Sigmoid colon (tissue), 7 donors: ENCODE data around the gene AQP10. TPM values are rescaled to one million over a fixed set of nuclear protein-coding genes. Genes with fewer than 3 reads are reported as not detected.
"Not testable (repeated sequence)": the region's sequence is repeated elsewhere in the genome, so short reads cannot be mapped to it uniquely, and the experiment has no call there.

Experiments used
- DNase-seq: peaks from one replicate; pipeline ENCODE4 v3.0.0-alpha.2; 2019
- H3K27ac ChIP-seq, 4 donors: fragments of 200-600 bp; sonication (generic); one replicate each; pipeline ENCODE4 v1.5.1; 2016 to 2019; ENCODE audit warnings: mild to moderate bottlenecking in 1 of 4
- H3K27me3 ChIP-seq, 3 donors: fragments of 200-600 bp; sonication (generic); one replicate each; pipeline ENCODE4 v1.5.1; 2019; ENCODE audit warnings: mild to moderate bottlenecking in 1 of 3
- H3K36me3 ChIP-seq, 4 donors: fragments of 200-600 bp; sonication (generic); one replicate each; pipeline ENCODE4 v1.5.1; 2016 to 2019
- H3K4me1 ChIP-seq, 4 donors: fragments of 200-600 bp; sonication (generic); one replicate each; pipeline ENCODE4 v1.5.1; 2017 to 2019
- H3K4me3 ChIP-seq, 4 donors: fragments of 200-600 bp; sonication (generic); one replicate each; pipeline ENCODE4 v1.5.1; 2017 to 2019; ENCODE audit warnings: mild to moderate bottlenecking in 2 of 4, moderate library complexity in 1 of 4
- H3K9me3 ChIP-seq, 4 donors: fragments of 200-600 bp in 3 of 4; sonication (generic) in 3 of 4; one replicate each; pipeline versions ENCODE4 v1.5.1 to v1.6.1; 2013 to 2019
- CTCF ChIP-seq, 4 experiments: fragments of 450-650 bp in 3 of 4; fragments of 200-600 bp in 1 of 4; IDR thresholded peaks; one replicate each; pipeline ENCODE4 v1.5.1; 2016 to 2019; ENCODE audit warnings: antibody characterized with exemption in 4 of 4, mild to moderate bottlenecking in 3 of 4, moderate library complexity in 2 of 4
- EP300 ChIP-seq, 4 donors: sonication (generic); formaldehyde crosslinking; IDR thresholded peaks; one replicate each; pipeline ENCODE4 v1.6.1; 2017; ENCODE audit warnings: antibody characterized with exemption in 4 of 4
- POLR2A ChIP-seq, 2 donors: fragments of 450-650 bp; IDR thresholded peaks; one replicate each; pipeline ENCODE4 v1.6.1; 2016; ENCODE audit warnings: antibody characterized with exemption in 2 of 2, mild to moderate bottlenecking in 2 of 2, moderate library complexity in 2 of 2
- POLR2AphosphoS5 ChIP-seq, 4 donors: sonication (generic); formaldehyde crosslinking; IDR thresholded peaks; one replicate each; pipeline ENCODE4 v1.6.1; 2017; ENCODE audit warnings: antibody characterized with exemption in 4 of 4
- WGBS, 2 donors: extraction: QIAGEN DNeasy Blood & Tissue Kit; methylation state at CpG; one replicate each; pipeline ENCODE4 v1.1.7; 2013; 5-methylcytosine and 5-hydroxymethylcytosine counted together
- intact Hi-C: fragments of 100-400 bp; cut with DNase I; formaldehyde crosslinking; loops from one replicate; pipeline ENCODE4 v1.15.1; 2023
- polyA plus RNA-seq, 3 donors: library from polyadenylated mRNA; stranded (reverse); fragments of 200-250 nt; gene quantifications; one replicate each; pipeline ENCODE4 v1.2.3, GENCODE V29; 2013
- total RNA-seq, 4 donors: library from RNA; depleted of rRNA; stranded (reverse); fragments of >200 nt; gene quantifications; one replicate each; pipeline ENCODE4 v1.1.0, GENCODE V29; 2016
- donor health status: healthy with polysubstance abuse.
- donor health status: Bipolar disorder and iron deficiency.
- donor health status: healthy.

AQP10 gene
- total RNA-seq (not detected), polyA plus RNA-seq (not detected)

- no peak for TF ChIP-seq POLR2A (IDR thresholded peaks at IDR 0.05)
- no peak for TF ChIP-seq POLR2AphosphoS5 (IDR thresholded peaks at IDR 0.05)
- TF ChIP-seq EP300 (IDR thresholded peaks at IDR 0.05): no peak
- no peak for TF ChIP-seq CTCF (IDR thresholded peaks at IDR 0.05)
- Histone ChIP-seq H3K27me3 (no peaks in the 10 kb centered on the region), H3K27ac (no peak within 1 kb of the TSS), H3K4me3 (no peak within 1 kb of the TSS), H3K9me3 (no peaks in the 10 kb centered on the region), H3K4me1 (peaks cover 0 to 13% (median 9%) of the 10 kb centered on the region in 4 donors), H3K36me3 (no peaks in the 10 kb centered on the region)
- intact Hi-C loops: loop anchor here (5.0 kb wide), 1 partner anchor 44 kb away; no protein-coding TSS in a partner anchor
- WGBS, 2 donors: 9 to 38% methylated on average over 9 of the region's 9 CpGs
- no peak for DNase-seq
Observed at GRCh38 chr1:154320882-154321608, at the start of gene AQP10. Gene AQP10, plus strand, starts transcription at chr1:154321093. Its CDS starts 63 bp downstream, at chr1:154321156.

GRCh38 chr1:154272217-154272998 is 48.5 kb upstream of the AQP10 start, which contains the start of gene HAX1:
Gene HAX1, plus strand, starts transcription at chr1:154272629. Its CDS starts 95 bp downstream, at chr1:154272724.
- Histone ChIP-seq H3K9me3 (no peaks in the 10 kb centered on the region), H3K36me3 (peaks cover 24 to 66% (median 30%) of the 10 kb centered on the region in 4 donors), H3K27me3 (no peaks in the 10 kb centered on the region), H3K4me1 (peaks cover 0 to 18% (median 14%) of the 10 kb centered on the region in 4 donors), H3K27ac (peak within 1 kb of the TSS; percentile 80 to 90 (median 85)), H3K4me3 (peak within 1 kb of the TSS; percentile 48 to 78 (median 66))
- intact Hi-C loops: loop anchor here (5.0 kb wide), 2 partner anchors 65 to 75 kb away; no protein-coding TSS in a partner anchor
- DNase-seq: peak; percentile 97
- TF ChIP-seq EP300 (IDR thresholded peaks at IDR 0.05) (peak in 1 of 4 donors; percentile 72), POLR2A (IDR thresholded peaks at IDR 0.05) (peak; percentile 40 to 54), CTCF (IDR thresholded peaks at IDR 0.05) (peak; percentile 58 to 79 (median 69)), POLR2AphosphoS5 (IDR thresholded peaks at IDR 0.05) (peak; percentile 80 to 92 (median 89))
- WGBS, 2 donors: 0% methylated on average over 47 of the region's 47 CpGs

GRCh38 chr1:154272999-154273563 is 47.8 kb upstream of the AQP10 start:
- H3K4me3 ChIP-seq: peak overlapping the region; percentile 48 to 78 (median 66)
- H3K9me3 ChIP-seq: no peaks in the 10 kb centered on the region
- H3K4me1 ChIP-seq: peaks cover 0 to 18% (median 14%) of the 10 kb centered on the region in 4 donors
- TF ChIP-seq CTCF (IDR thresholded peaks at IDR 0.05): no peak
- no peak for TF ChIP-seq POLR2AphosphoS5 (IDR thresholded peaks at IDR 0.05)
- TF ChIP-seq POLR2A (IDR thresholded peaks at IDR 0.05): no peak
- TF ChIP-seq EP300 (IDR thresholded peaks at IDR 0.05): no peak
- no peak for DNase-seq
- H3K36me3 ChIP-seq: peaks cover 24 to 60% (median 30%) of the 10 kb centered on the region in 4 donors
- intact Hi-C loops: loop anchor here (5.0 kb wide), 2 partner anchors 64 to 76 kb away; no protein-coding TSS in a partner anchor
- 42 to 50% methylated on average over 13 of the region's 13 CpGs for WGBS, 2 donors
- no peaks in the 10 kb centered on the region for H3K27me3 ChIP-seq
- H3K27ac ChIP-seq: peak overlapping the region; percentile 80 to 90 (median 85)

- no peaks in the 10 kb centered on the region for H3K9me3 ChIP-seq
- H3K4me3 ChIP-seq: no peak overlapping the region
- DNase-seq: no peak
- H3K36me3 ChIP-seq: peaks cover 9 to 31% (median 12%) of the 10 kb centered on the region in 4 donors
- TF ChIP-seq POLR2AphosphoS5 (IDR thresholded peaks at IDR 0.05) (no peak), EP300 (IDR thresholded peaks at IDR 0.05) (no peak), CTCF (IDR thresholded peaks at IDR 0.05) (no peak), POLR2A (IDR thresholded peaks at IDR 0.05) (no peak)
- intact Hi-C loops: loop anchor here (5.0 kb wide), 1 partner anchor 46 kb away; the partner anchor contains the start of gene AQP10
- no peak overlapping the region for H3K27ac ChIP-seq
- H3K27me3 ChIP-seq: no peaks in the 10 kb centered on the region
- H3K4me1 ChIP-seq: peaks cover 0 to 16% (median 14%) of the 10 kb centered on the region in 4 donors
- WGBS, 2 donors: 87 to 93% methylated on average over 7 of the region's 7 CpGs
Observed at GRCh38 chr1:154276797-154277196, 44.1 kb upstream of the AQP10 start.

GRCh38 chr1:154287591-154287990 is 33.3 kb upstream of the AQP10 start:
- H3K9me3 ChIP-seq, intact Hi-C loops, H3K27me3 ChIP-seq, H3K4me3 ChIP-seq, H3K4me1 ChIP-seq, DNase-seq, H3K36me3 ChIP-seq, H3K27ac ChIP-seq: not testable (repeated sequence)
- WGBS, 2 donors: 93 to 95% methylated on average over 27 to 29 of the region's 30 CpGs
